ENCODE results near the gene DNER. TPM values are rescaled to one million over a fixed set of nuclear protein-coding genes. Genes with fewer than 3 reads are reported as not detected.
"Not testable (repeated sequence)": the region's sequence is repeated elsewhere in the genome, so short reads cannot be mapped to it uniquely, and the experiment has no call there.

The DNER gene, protein sequence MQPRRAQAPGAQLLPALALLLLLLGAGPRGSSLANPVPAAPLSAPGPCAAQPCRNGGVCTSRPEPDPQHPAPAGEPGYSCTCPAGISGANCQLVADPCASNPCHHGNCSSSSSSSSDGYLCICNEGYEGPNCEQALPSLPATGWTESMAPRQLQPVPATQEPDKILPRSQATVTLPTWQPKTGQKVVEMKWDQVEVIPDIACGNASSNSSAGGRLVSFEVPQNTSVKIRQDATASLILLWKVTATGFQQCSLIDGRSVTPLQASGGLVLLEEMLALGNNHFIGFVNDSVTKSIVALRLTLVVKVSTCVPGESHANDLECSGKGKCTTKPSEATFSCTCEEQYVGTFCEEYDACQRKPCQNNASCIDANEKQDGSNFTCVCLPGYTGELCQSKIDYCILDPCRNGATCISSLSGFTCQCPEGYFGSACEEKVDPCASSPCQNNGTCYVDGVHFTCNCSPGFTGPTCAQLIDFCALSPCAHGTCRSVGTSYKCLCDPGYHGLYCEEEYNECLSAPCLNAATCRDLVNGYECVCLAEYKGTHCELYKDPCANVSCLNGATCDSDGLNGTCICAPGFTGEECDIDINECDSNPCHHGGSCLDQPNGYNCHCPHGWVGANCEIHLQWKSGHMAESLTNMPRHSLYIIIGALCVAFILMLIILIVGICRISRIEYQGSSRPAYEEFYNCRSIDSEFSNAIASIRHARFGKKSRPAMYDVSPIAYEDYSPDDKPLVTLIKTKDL
- not detected for total RNA-seq
- not detected for total RNA-seq (2013)

DNA sequence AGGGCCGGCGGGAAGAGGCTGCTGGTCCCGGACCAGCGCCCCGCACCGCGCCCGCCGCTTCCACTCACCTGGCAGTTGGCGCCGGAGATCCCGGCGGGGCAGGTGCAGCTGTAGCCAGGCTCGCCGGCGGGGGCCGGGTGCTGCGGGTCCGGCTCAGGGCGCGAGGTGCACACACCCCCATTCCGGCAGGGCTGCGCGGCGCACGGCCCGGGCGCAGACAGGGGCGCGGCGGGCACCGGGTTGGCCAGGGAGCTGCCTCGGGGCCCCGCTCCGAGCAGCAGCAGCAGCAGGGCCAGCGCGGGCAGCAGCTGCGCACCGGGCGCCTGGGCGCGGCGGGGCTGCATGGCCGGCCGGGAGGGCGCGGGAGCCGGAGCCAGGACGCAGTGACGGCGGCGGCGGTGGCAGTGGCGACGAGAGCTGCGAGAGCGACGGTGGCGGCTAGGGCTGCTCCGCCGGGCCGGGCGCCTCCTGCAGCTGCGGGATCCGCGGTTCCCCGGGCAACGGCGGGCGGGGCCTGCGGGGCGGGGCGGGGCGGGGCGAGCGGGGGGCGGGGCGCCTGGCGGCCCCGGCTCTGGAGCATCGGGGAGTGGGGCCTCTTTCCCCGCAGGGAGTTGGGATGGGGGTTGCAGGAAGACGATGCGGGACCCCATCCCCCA is at the start of gene DNER:
Gene DNER, minus strand, starts transcription at position 476 of the 656 bp plus-strand sequence. Its CDS starts 132 bp downstream, at position 344.
- WGBS (ENCODE audit: insufficient coverage), result under 1% methylated on average over 84 of the region's 84 CpGs
- H3K27ac Mint-ChIP-seq, result no peak within 1 kb of the TSS
- H3K4me3 Mint-ChIP-seq, result peak within 1 kb of the TSS; percentile 56
- Histone ChIP-seq H3K4me1 (ENCODE audit: control insufficient read depth, insufficient read depth, low read length) (peaks cover 14% of the 10 kb centered on the region), H3K27me3 (ENCODE audit: control insufficient read depth, insufficient read depth, low read length) (peaks cover 38% of the 10 kb centered on the region), H3K4me3 (ENCODE audit: low read length) (no peak within 1 kb of the TSS), H3K36me3 (ENCODE audit: control insufficient read depth, insufficient read depth, low read length) (no peaks in the 10 kb centered on the region), H3K27ac (ENCODE audit: low read length) (no peak within 1 kb of the TSS), H3K9me3 (ENCODE audit: control insufficient read depth, insufficient read depth, low read length) (no peaks in the 10 kb centered on the region)
- peaks cover 49 to 73% of the 10 kb centered on the region in 2 donors for H3K27me3 Mint-ChIP-seq (ENCODE audit: low read depth in 2 of 2)
- H3K36me3 Mint-ChIP-seq, result no peaks in the 10 kb centered on the region
- H3K4me1 Mint-ChIP-seq, result peaks cover 0 to 7% of the 10 kb centered on the region in 2 donors
- DNase-seq (peak in 1 of 2 donors; percentile 57), ATAC-seq (peak; percentile 54 to 73 (median 61))
- TF ChIP-seq, protein P1, sequence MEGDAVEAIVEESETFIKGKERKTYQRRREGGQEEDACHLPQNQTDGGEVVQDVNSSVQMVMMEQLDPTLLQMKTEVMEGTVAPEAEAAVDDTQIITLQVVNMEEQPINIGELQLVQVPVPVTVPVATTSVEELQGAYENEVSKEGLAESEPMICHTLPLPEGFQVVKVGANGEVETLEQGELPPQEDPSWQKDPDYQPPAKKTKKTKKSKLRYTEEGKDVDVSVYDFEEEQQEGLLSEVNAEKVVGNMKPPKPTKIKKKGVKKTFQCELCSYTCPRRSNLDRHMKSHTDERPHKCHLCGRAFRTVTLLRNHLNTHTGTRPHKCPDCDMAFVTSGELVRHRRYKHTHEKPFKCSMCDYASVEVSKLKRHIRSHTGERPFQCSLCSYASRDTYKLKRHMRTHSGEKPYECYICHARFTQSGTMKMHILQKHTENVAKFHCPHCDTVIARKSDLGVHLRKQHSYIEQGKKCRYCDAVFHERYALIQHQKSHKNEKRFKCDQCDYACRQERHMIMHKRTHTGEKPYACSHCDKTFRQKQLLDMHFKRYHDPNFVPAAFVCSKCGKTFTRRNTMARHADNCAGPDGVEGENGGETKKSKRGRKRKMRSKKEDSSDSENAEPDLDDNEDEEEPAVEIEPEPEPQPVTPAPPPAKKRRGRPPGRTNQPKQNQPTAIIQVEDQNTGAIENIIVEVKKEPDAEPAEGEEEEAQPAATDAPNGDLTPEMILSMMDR (IDR thresholded peaks at IDR 0.05), result no peak
- intact Hi-C loops (cut with micrococcal nuclease), result no loop called here
- no peaks in the 10 kb centered on the region for H3K9me3 Mint-ChIP-seq

DNA sequence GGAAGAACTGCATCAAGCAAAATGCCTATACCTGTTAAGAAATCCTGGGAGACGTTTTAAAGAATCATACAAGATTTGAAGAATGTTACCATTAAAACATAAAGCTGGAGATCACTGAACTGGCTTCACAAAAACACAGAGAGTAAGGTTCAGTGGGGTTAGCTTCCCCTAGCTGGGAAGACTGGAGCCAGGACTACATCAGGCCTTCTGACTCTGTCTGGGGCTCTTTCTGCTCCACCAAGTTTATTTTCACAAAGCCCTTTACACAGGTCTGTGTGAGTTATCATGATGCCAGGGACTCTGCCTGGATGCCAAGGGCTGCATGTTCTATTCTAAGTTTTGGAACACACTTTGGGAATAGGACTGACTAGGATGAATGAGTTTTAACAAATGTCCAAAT is 47.3 kb upstream of the DNER start:
- ATAC-seq (no peak), DNase-seq (no peak)
- Mint-ChIP-seq H3K27ac (no peak overlapping the region), H3K4me3 (no peak overlapping the region), H3K9me3 (no peaks in the 10 kb centered on the region), H3K27me3 (ENCODE audit: low read depth in 2 of 2) (no peaks in the 10 kb centered on the region), H3K4me1 (no peaks in the 10 kb centered on the region), H3K36me3 (peaks cover 26% of the 10 kb centered on the region)
- no peaks in the 10 kb centered on the region for H3K9me3 ChIP-seq (ENCODE audit: control insufficient read depth, insufficient read depth, low read length)
- no peak overlapping the region for H3K27ac ChIP-seq (ENCODE audit: low read length)
- no peaks in the 10 kb centered on the region for H3K27me3 ChIP-seq (ENCODE audit: control insufficient read depth, insufficient read depth, low read length)
- TF ChIP-seq, protein P1 (IDR thresholded peaks at IDR 0.05), result no peak
- H3K4me3 ChIP-seq (ENCODE audit: low read length), result no peak overlapping the region
- 87% methylated on average over 1 of the region's 1 CpG for WGBS (ENCODE audit: insufficient coverage)
- intact Hi-C loops (cut with micrococcal nuclease), result no loop called here
- H3K36me3 ChIP-seq (ENCODE audit: control insufficient read depth, insufficient read depth, low read length), result peaks cover 24% of the 10 kb centered on the region
- H3K4me1 ChIP-seq (ENCODE audit: control insufficient read depth, insufficient read depth, low read length), result no peaks in the 10 kb centered on the region

DNA sequence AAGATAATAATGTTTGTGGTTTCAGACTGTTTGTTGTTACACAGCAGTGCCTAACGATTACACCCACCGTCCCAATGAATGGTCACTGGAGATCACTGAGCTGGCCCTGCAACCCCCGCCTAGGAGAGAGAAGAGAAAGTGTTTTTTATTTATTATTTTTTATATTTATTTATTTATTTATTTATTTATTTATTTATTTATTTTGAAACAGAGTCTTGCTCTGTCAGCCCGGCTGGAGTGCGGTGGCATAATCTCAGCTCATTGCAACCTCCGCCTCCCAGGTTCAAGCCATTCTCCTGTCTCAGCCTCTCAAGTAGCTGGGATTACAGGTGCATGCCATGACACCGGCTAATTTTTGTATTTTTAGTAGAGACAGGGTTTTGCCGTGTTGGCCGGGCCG is 43.1 kb upstream of the DNER start:
- ATAC-seq; intact Hi-C loops (cut with micrococcal nuclease): not testable (repeated sequence)

More for the DNA sequence above, 43.1 kb upstream of the DNER start:
- not testable (repeated sequence) for H3K27me3 Mint-ChIP-seq (ENCODE audit: low read depth in 2 of 2); H3K4me3 Mint-ChIP-seq; H3K4me1 Mint-ChIP-seq; H3K4me1 ChIP-seq (ENCODE audit: control insufficient read depth, insufficient read depth, low read length); H3K36me3 Mint-ChIP-seq; H3K27me3 ChIP-seq (ENCODE audit: control insufficient read depth, insufficient read depth, low read length); H3K4me3 ChIP-seq (ENCODE audit: low read length); DNase-seq; H3K27ac Mint-ChIP-seq; H3K9me3 ChIP-seq (ENCODE audit: control insufficient read depth, insufficient read depth, low read length); H3K36me3 ChIP-seq (ENCODE audit: control insufficient read depth, insufficient read depth, low read length); H3K27ac ChIP-seq (ENCODE audit: low read length); H3K9me3 Mint-ChIP-seq
- WGBS (ENCODE audit: insufficient coverage), result 99% methylated on average over 9 of the region's 10 CpGs

All from natural killer cell (primary cell).